Calu3 (cell line): ENCODE measurements around the gene PTPRR. TPM values are rescaled to one million over a fixed set of nuclear protein-coding genes. Genes with fewer than 3 reads are reported as not detected.

Source experiments
- BruUV-seq: library from RNA; stranded (reverse); fragments of 400-500 nt; replicated peaks from 2 replicates; lab custom pipeline; 2021; lab: Mats Ljungman, UMichigan
- CTCF ChIA-PET: fragments of 300-600 bp; sonication (Branson Sonifier 250); formaldehyde crosslinking; loops from one replicate; lab custom pipeline; 2022; ENCODE audit warnings: antibody characterized with exemption; lab: Charles Lee
- DNase-seq: peaks from one replicate; pipeline ENCODE4 v3.0.0; 2022
- H3K27ac Mint-ChIP-seq: one replicate; pipeline ENCODE4 v1.8.0; 2022; ENCODE audit warnings: mixed read lengths; ENCODE audit not compliant: unreplicated experiment
- H3K27me3 Mint-ChIP-seq: one replicate; pipeline ENCODE4 v1.8.0; 2022; ENCODE audit warnings: mixed read lengths; ENCODE audit not compliant: unreplicated experiment
- H3K36me3 Mint-ChIP-seq: one replicate; pipeline ENCODE4 v1.8.0; 2022; ENCODE audit warnings: mild to moderate bottlenecking, moderate library complexity, mixed read lengths; ENCODE audit not compliant: insufficient read depth, unreplicated experiment
- H3K4me1 Mint-ChIP-seq: one replicate; pipeline ENCODE4 v1.8.0; 2022; ENCODE audit warnings: mild to moderate bottlenecking, low read depth, mixed read lengths; ENCODE audit not compliant: unreplicated experiment
- H3K4me3 Mint-ChIP-seq: one replicate; pipeline ENCODE4 v1.8.0; 2022; ENCODE audit warnings: mild to moderate bottlenecking, low read depth, moderate library complexity, mixed read lengths; ENCODE audit not compliant: unreplicated experiment
- H3K9me3 Mint-ChIP-seq: one replicate; pipeline ENCODE4 v1.8.0; 2022; ENCODE audit warnings: low read depth, mixed read lengths; ENCODE audit not compliant: unreplicated experiment
- CTCF ChIP-seq: fragments of 200-600 bp; IDR thresholded peaks from one replicate; pipeline ENCODE4 v1.8.0; 2022; ENCODE audit warnings: antibody characterized with exemption; ENCODE audit not compliant: unreplicated experiment
- intact Hi-C: fragments of 100-400 bp; cut with micrococcal nuclease; formaldehyde crosslinking; loops from one replicate; pipeline ENCODE4 v1.10.0; 2022; ENCODE audit not compliant: unreplicated experiment
- total RNA-seq: library from RNA; stranded (reverse); gene quantifications from 2 replicates; pipeline ENCODE4 v1.2.3, GENCODE V29; 2022

PTPRR gene
- total RNA-seq, 1 experiment from 2014 or later: 39.1 TPM

DNA sequence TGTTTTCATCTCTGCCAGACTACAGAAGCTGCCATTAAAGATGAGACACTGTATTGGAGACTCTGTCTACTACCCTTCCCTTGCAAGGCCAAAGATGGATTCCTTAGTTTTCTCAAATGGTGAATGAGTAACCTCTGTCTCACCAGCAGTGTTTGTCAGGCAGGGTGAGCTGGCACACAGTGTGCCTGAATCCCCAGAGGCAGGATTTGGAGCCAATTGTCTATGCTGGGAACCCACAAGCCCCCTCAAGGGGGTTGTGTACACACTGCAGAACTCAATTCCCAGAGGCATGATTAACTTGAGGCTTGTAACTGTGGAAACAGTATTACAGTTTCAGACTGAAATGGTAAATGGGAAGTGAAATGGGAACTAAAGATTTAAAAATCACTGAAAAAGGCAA lies 146.5 kb downstream of the PTPRR start:
- Mint-ChIP-seq H3K4me1 (peaks cover 8% of the 10 kb centered on the region), H3K27ac (no peak overlapping the region), H3K27me3 (no peaks in the 10 kb centered on the region), H3K36me3 (no peaks in the 10 kb centered on the region), H3K4me3 (no peak overlapping the region), H3K9me3 (no peaks in the 10 kb centered on the region)
- intact Hi-C loops: no loop called here
- DNase-seq: no peak
- BruUV-seq: no TSS peak
- CTCF ChIA-PET: no interaction called here
- no peak for TF ChIP-seq CTCF

GRCh38 chr12:70772836-70773235 lies 147.7 kb downstream of the PTPRR start:
- Mint-ChIP-seq H3K9me3 (peaks cover 2% of the 10 kb centered on the region), H3K36me3 (no peaks in the 10 kb centered on the region), H3K27ac (no peak overlapping the region), H3K4me1 (peaks cover 8% of the 10 kb centered on the region), H3K4me3 (no peak overlapping the region), H3K27me3 (no peaks in the 10 kb centered on the region)
- intact Hi-C loops: no loop called here
- TF ChIP-seq CTCF: no peak
- BruUV-seq: no TSS peak
- no peak for DNase-seq
- CTCF ChIA-PET: interaction anchor here (1.2 kb wide), 1 partner anchor 17 kb away, joined by 3 read pairs; no protein-coding TSS in a partner anchor

- Mint-ChIP-seq H3K27ac (no peak overlapping the region), H3K9me3 (peaks cover 3% of the 10 kb centered on the region), H3K27me3 (no peaks in the 10 kb centered on the region), H3K4me3 (no peak overlapping the region), H3K4me1 (peaks cover 8% of the 10 kb centered on the region), H3K36me3 (no peaks in the 10 kb centered on the region)
- DNase-seq: no peak
- TF ChIP-seq CTCF: no peak
- intact Hi-C loops: no loop called here
- BruUV-seq: no TSS peak
- CTCF ChIA-PET: no interaction called here
Observed at GRCh38 chr12:70771581-70771980, 149.0 kb downstream of the PTPRR start.

DNA sequence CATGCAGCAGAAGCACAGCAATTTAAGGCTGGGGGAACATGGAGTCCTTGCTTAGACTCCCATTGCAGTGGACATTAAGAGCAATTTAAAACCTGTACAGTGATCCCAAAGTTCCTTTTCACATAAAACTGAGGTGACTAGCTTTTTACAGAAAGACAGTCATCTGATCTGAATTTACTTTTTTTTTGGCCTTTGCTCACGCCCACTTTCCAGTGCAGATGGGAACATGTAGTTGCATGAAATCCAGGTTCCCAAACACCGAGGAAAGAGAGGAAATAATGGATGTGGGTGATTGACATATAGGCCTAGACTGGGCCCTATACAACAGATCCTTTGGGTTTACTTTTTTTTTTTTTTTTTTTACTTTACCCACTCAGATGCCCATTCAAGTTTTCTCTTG lies 156.9 kb downstream of the PTPRR start:
- intact Hi-C loops: no loop called here
- H3K4me3 Mint-ChIP-seq: no peak overlapping the region
- CTCF ChIA-PET: interaction anchor here (0.6 kb wide), 1 partner anchor 223 kb away, joined by 3 read pairs; no protein-coding TSS in a partner anchor
- H3K4me1 Mint-ChIP-seq: peaks cover 5% of the 10 kb centered on the region
- no peaks in the 10 kb centered on the region for H3K27me3 Mint-ChIP-seq
- DNase-seq: no peak
- H3K9me3 Mint-ChIP-seq: peaks cover 13% of the 10 kb centered on the region
- H3K36me3 Mint-ChIP-seq: no peaks in the 10 kb centered on the region
- no peak overlapping the region for H3K27ac Mint-ChIP-seq
- BruUV-seq: no TSS peak
- TF ChIP-seq CTCF: no peak
